Kidney (tissue), 14 donors: ENCODE data around the gene CRLF1. TPM values are rescaled to one million over a fixed set of nuclear protein-coding genes. Genes with fewer than 3 reads are reported as not detected.

Experiments used
- DNase-seq, 5 donors: peaks; one replicate each; pipeline ENCODE4 v3.0.0-alpha.2; 2013 to 2020
- FAIRE-seq: peaks from 2 replicates; lab custom pipeline; 2012; peaks lifted over from hg19 to GRCh38; lab: Jason Lieb, UNC
- H3K27ac ChIP-seq, 2 donors: one replicate each; pipeline ENCODE4 v1.7.0; 2013; ENCODE audit warnings: low read depth in 2 of 2, low read length in 2 of 2, inconsistent platforms in 1 of 2
- H3K27me3 ChIP-seq: one replicate; pipeline ENCODE4 v1.7.1; 2013; ENCODE audit warnings: low read length, inconsistent platforms; ENCODE audit not compliant: control insufficient read depth, insufficient read depth
- H3K36me3 ChIP-seq, 3 donors: one replicate each; pipeline versions ENCODE4 v1.7.0 to v1.7.1; 2013; ENCODE audit warnings: low read length in 3 of 3, control low read depth in 1 of 3, inconsistent platforms in 1 of 3; ENCODE audit not compliant: insufficient read depth in 3 of 3, control insufficient read depth in 2 of 3
- H3K4me1 ChIP-seq, 3 donors: one replicate each; pipeline versions ENCODE4 v1.7.0 to v1.7.1; 2013; ENCODE audit warnings: low read length in 3 of 3, inconsistent platforms in 1 of 3, low read depth in 1 of 3; ENCODE audit not compliant: control insufficient read depth in 2 of 3, insufficient read depth in 2 of 3
- H3K4me3 ChIP-seq, 3 donors: one replicate each; pipeline versions ENCODE4 v1.7.0 to v1.8.1; 2013; ENCODE audit warnings: low read length in 3 of 3, control low read depth in 1 of 3, inconsistent platforms in 1 of 3
- H3K9ac ChIP-seq, 3 donors: one replicate each; pipeline versions ENCODE4 v1.7.0 to v1.7.1; 2013; ENCODE audit warnings: low read length in 3 of 3, control low read depth in 1 of 3, inconsistent platforms in 1 of 3
- H3K9me3 ChIP-seq, 3 donors: one replicate each; pipeline versions ENCODE4 v1.7.0 to v1.7.1; 2013; ENCODE audit warnings: low read length in 3 of 3, control low read depth in 1 of 3, inconsistent platforms in 1 of 3; ENCODE audit not compliant: control insufficient read depth in 2 of 3, insufficient read depth in 1 of 3
- CTCF ChIP-seq: IDR thresholded peaks from 3 replicates; pipeline ENCODE4 v1.5.1; 2012; ENCODE audit warnings: mild to moderate bottlenecking, moderate library complexity, borderline replicate concordance; ENCODE audit not compliant: insufficient read depth; ENCODE audit errors: extremely low read depth
- intact Hi-C: fragments of 100-400 bp; cut with DNase I; formaldehyde crosslinking; loops from one replicate; pipeline ENCODE4 v1.11.1; 2022
- polyA plus RNA-seq: library from polyadenylated mRNA; stranded (reverse); fragments of 350-450 nt; fragmentation: Illumina TruSeq; extraction: RNeasy Lipid Tissue Mini Kit (QIAGEN cat#74804); gene quantifications from one replicate; pipeline ENCODE4 v1.2.3, GENCODE V29; 2014; ENCODE audit warnings: low read depth, low replicate concordance; ENCODE audit not compliant: insufficient read depth
- total RNA-seq: library from RNA; stranded (reverse); fragmentation: NEBNext Ultra II Directional; extraction: Animal tissue kit (Norgen Biotek cat#: 25700); gene quantifications from one replicate; pipeline ENCODE4 v1.2.1, GENCODE V29; 2021
- donor health status: control.
- donor health status: control.
- donor health status: control.
- donor health status: control.
- donor health status: control.
- donor health status: DM: yes; HTN: yes; CAD: no.
- donor health status: Normal renal cell carcinoma (clear cell type).

Gene CRLF1
- total and polyA plus RNA-seq, 2 donors from 2014 or later = 6.6 to 28.9 TPM

- no peak for TF ChIP-seq CTCF
- FAIRE-seq = no peak
- intact Hi-C loops = no loop called here
- Histone ChIP-seq H3K9ac (no peak overlapping the region), H3K27me3 (no peaks in the 10 kb centered on the region), H3K36me3 (no peaks in the 10 kb centered on the region), H3K9me3 (no peaks in the 10 kb centered on the region), H3K27ac (no peak overlapping the region), H3K4me3 (no peak overlapping the region), H3K4me1 (no peaks in the 10 kb centered on the region)
- DNase-seq = no peak
Measured at GRCh38 chr19:18620902-18621301, 14.3 kb upstream of the CRLF1 start.

- H3K9me3 ChIP-seq = no peaks in the 10 kb centered on the region
- no peak overlapping the region for H3K4me3 ChIP-seq
- H3K4me1 ChIP-seq = no peaks in the 10 kb centered on the region
- no peak overlapping the region for H3K9ac ChIP-seq
- FAIRE-seq (no peak), DNase-seq (no peak)
- H3K27me3 ChIP-seq = no peaks in the 10 kb centered on the region
- no peaks in the 10 kb centered on the region for H3K36me3 ChIP-seq
- no peak for TF ChIP-seq CTCF
- H3K27ac ChIP-seq = no peak overlapping the region
- intact Hi-C loops = no loop called here
Measured at GRCh38 chr19:18620311-18620710, 13.7 kb upstream of the CRLF1 start.

- Histone ChIP-seq H3K4me3 (no peak overlapping the region), H3K9me3 (no peaks in the 10 kb centered on the region), H3K4me1 (no peaks in the 10 kb centered on the region), H3K27me3 (peaks cover 3% of the 10 kb centered on the region), H3K27ac (no peak overlapping the region), H3K36me3 (no peaks in the 10 kb centered on the region), H3K9ac (no peak overlapping the region)
- no peak for TF ChIP-seq CTCF
- intact Hi-C loops = no loop called here
- DNase-seq = no peak
- FAIRE-seq = no peak
Measured at GRCh38 chr19:18618236-18618635, 11.6 kb upstream of the CRLF1 start.

- H3K4me1 ChIP-seq = peaks cover 0 to 2% (median 0%) of the 10 kb centered on the region in 3 donors
- H3K27me3 ChIP-seq = peaks cover 4% of the 10 kb centered on the region
- DNase-seq = no peak
- no peak for FAIRE-seq
- intact Hi-C loops = no loop called here
- no peak overlapping the region for H3K27ac ChIP-seq
- H3K9ac ChIP-seq = no peak overlapping the region
- TF ChIP-seq CTCF = no peak
- no peaks in the 10 kb centered on the region for H3K9me3 ChIP-seq
- no peaks in the 10 kb centered on the region for H3K36me3 ChIP-seq
- no peak overlapping the region for H3K4me3 ChIP-seq
Measured at GRCh38 chr19:18617562-18617961, 11.0 kb upstream of the CRLF1 start.
